ENCODE results near the gene DOCK3.
A peak's percentile ranks its signal among the peaks of the same experiment; 100 is the strongest.
"Not testable (repeated sequence)": the region's sequence is repeated elsewhere in the genome, so short reads cannot be mapped to it uniquely, and the experiment has no call there.

The DOCK3 gene

GRCh38 chr3:51338632-51339031, 663.9 kb downstream of the DOCK3 start:
- DNase-seq = peak; percentile 36

DNA sequence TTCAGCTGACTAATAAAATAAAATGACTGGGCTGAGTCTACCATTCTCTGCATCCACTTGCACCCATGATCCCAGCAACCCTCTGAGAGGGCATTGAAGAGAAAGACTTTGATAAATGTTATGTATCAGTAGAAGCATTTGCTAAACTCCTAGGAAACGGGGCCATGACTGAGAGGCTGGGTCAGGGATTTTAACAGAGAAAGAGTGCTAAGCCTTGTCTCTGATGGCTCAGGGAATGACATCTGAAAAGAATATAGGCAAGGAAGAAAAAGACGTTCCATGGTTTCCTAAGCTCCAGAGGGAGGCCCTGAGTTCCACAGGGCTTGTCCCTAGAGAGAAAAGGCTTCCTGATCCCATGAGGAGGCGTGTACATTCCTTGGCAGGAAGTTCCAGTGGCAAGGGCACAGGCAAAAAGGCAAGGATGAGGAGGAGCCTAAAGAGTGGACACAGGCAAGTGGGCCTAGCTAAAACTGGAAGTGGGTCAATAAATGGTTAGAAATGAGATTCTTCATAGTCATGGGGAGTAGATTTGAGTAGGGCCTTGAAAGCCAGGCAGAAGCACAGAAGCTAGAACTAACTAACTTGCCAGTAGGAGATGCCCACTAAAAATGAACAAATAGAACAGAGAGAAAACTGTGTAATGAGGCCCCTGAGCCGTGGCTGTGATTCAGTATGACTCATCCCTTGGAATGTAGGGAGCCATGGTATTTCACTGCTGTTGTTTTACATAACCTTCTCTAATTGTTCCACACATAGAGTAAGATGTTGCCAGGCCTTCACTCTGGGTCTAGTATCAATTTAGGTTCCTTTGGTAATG, 665.5 kb downstream of the DOCK3 start:
- DNase-seq = no peak

DNA sequence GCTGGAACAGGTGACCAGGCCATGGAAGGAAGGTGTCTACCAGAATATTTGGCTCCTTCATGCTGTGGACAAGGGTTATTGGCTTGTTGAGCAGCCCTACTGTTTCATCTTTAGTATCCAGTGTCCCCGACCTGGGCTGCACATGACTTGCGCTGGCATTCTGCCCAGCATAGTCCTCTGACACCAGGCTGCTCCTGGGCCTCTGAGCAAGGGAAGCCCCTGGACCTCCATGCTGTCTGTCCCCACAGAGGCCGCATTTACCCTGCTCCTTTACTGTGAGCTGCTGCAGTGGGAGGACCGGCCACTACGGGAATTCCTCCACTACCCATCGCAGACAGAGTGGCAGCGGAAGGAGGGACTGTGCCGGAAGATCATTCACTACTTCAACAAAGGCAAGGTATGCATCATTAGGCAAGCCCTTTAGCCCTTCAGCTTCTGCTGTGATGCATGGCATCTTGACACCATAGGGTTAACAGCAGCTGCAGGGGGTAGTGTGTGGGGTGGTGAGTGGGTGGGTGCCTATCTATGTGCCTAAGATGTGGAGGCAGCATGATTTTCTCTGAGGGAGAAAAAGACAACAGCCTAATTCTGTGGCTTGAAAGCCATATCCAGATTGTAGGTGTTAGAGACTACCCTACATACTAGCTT, 666.4 kb downstream of the DOCK3 start:
- DNase-seq = no peak

DNA sequence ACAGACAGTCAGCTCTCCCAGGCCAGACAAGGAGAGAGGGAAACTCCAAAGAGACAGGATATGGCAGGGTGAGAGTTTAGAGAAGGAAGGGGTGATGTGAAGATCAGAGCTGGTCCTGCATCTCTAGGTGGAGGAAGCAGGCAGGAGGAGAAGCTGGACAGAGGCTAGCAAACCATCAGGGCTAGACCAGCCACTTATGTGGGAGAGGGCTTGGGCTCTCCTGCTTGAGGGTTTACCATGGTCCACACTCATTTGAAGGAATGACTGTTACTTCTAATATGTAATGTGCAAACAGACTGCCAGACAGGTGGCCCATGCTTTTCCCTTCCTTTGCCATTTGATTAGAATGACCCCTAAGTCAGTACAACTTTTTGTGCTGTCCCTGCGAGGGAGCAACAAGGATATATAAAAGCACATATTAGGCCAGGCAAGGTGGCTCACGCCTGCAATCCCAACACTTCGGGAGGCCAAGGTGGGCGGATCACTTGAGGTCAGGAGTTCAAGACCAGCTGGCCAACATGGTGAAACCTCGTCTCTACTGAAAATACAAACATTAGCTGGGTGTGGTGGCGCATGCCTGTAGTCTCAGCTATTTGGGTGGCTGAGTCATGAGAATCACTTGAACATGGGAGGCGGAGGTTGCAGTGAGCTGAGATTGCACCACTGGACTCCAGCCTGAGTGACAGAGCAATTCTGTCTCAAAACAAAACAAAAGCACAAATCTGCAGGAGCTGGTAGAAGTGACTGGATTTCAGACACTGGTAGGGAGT, 669.4 kb downstream of the DOCK3 start:
- no peak for DNase-seq

GRCh38 chr3:51350751-51351150, 676.0 kb downstream of the DOCK3 start:
- no peak for DNase-seq

DNA sequence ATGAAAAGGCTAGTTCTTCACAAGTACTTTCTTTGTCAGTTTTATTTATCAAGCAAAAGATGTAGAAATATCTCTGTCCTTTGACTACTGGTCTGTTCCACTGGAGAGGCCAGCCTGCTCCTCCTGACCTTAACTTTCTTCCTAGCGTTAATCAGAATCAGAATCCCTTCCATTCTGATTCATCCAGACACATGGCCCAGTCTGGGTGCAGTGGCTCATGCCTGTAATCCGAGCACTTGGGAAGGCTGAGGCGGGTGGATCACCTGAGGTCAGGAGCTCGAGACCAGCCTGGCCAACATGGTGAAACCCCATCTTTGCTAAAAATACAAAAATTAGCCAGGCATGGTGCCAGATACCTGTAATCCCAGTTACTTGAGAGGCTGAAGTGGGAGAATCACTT, 678.4 kb downstream of the DOCK3 start:
- DNase-seq = no peak

GRCh38 chr3:51353691-51354090, 679.0 kb downstream of the DOCK3 start:
- no peak for DNase-seq

GRCh38 chr3:51354172-51354571, 679.4 kb downstream of the DOCK3 start:
- DNase-seq = no peak

- no peak for DNase-seq
Measured at GRCh38 chr3:51354731-51355615, 680.2 kb downstream of the DOCK3 start.

DNA sequence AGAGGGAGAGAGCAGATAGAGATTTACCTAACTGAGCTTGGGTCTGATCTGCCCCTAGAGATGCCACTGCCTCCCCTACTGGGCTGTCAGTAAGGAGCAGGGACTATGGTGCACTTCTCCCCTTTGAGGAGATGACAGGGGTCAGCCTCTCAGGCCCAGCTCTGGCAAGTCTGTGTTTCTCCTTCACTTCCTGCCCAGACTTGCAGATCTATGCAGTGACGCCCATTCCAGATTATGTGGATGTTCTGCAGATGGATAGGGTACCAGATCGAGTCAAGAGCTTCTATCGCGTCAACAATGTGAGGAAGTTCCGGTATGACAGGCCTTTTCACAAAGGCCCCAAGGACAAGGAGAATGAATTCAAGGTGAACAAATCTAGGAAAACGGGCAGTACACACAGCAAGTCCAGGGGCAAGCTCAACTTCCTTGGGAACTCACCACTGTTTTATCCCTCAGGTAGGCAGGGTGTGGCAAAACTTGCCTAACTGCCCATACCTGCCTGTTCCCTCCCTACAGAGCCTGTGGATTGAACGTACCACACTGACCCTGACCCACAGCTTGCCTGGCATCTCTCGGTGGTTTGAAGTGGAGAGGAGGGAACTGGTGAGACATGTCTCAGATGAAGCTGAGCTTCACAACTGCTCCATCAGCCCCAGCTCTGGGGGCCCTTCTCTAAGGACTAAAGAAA, 681.3 kb downstream of the DOCK3 start:
- no peak for DNase-seq

DNA sequence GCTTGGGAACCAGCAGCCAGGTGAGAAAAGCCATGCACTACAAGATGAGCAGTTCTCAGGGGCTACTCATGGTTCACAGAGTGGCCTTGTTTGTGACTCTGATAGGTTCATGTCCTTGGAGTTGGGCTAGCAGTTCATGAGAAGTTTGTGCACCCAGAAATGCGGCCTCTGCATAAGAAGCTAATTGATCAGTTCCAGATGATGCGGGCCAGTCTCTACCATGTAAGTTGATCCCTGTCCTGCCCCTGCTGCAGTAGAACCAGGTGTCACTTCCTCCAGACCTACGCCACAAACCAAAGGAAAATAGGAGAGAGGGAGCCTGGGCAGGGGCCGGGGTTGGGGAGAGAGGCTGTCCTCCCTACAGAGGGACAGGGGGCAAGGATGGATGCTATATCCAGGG, 683.1 kb downstream of the DOCK3 start:
- DNase-seq = no peak

GRCh38 chr3:51358981-51359380, 684.3 kb downstream of the DOCK3 start:
- DNase-seq = no peak

GRCh38 chr3:51360806-51361205, 686.1 kb downstream of the DOCK3 start:
- DNase-seq = no peak

GRCh38 chr3:51361746-51362145, 687.0 kb downstream of the DOCK3 start:
- no peak for DNase-seq

DNA sequence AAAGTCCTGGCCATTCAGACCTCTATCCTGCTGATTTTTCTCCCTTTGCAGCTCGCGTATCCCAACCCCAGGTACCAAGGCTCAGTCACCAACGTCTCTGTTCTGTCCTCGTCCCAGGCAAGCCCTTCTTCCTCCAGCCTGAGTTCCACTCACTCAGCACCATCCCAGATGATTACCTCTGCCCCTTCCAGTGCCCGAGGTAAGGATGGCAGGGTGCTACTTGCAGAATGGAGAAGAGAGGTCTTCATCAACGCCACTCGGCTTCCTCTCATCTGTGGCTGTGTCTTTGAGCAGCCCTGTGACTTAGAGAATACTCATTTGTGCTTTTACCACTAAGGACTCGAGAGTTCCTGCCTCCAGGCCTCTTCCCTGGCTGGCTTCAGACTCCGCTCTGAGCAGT, 687.7 kb downstream of the DOCK3 start:
- DNase-seq = no peak

GRCh38 chr3:51368276-51368675, 693.5 kb downstream of the DOCK3 start:
- not testable (repeated sequence) for DNase-seq

- DNase-seq = peak; percentile 16
Measured at GRCh38 chr3:51371943-51372557, 697.3 kb downstream of the DOCK3 start.

GRCh38 chr3:51373658-51374421, 699.1 kb downstream of the DOCK3 start:
- no peak for DNase-seq

DNA sequence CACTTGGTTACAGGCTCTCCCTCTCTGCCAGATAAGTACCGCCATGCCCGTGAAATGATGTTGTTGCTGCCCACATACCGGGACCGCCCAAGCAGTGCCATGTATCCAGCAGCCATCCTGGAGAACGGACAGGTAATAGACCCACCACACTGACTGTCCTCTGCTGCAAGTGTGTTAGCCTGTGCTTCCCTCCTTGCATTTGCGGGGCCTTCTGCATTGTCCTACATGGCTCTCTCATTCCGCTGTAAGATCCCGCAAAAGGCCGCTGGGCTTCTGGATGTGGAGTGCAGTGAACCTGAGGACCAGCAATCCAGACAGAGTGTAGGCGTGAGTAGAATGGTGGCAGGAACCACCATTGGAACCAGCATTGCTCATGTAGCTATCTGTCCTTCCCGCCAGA, 699.7 kb downstream of the DOCK3 start:
- DNase-seq = no peak

DNA sequence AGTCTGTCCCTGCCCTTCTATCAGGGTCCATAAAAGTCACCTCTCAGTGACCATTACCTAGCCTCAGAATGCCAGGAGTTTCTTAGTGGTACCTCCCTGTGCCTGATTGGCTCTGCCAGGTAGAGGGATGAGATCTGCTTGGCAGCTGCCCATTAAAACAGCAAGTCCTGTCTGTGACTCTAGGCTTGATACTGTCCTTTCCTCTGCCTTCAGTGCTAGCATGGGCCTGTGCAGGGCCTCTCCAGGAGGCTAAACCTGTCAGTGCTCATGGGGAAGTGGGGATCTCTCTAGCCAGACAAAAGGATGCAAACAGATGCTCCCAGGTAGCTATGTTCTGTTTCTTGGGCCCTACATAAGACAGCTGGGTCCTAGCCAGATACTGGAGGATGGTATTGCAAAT, 700.4 kb downstream of the DOCK3 start:
- DNase-seq = no peak

DNA sequence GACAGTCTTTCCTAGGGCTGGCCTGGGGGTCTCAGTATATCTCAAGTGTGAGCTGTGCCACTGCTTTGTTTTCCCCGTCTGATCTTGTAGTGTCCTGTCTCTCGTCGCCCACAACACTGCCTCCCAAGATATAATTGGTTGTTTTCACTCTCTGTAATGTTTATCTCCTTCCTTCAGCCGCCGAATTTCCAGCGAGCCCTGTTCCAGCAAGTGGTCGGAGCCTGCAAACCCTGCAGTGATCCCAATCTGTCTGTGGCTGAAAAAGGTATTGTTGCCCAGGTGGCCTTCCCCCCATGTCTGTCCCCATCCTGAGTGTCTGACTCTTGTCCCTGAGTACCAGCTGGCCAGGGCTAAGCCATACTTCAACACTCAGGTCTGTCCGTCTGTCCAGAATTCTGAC, 700.8 kb downstream of the DOCK3 start:
- DNase-seq = no peak

Measured in NCI-H1092 treated with DMSO at 0.1 percent for 48 hours (cell line).